HepG2 (cell line): ENCODE data around the gene ALPL. TPM values are rescaled to one million over a fixed set of nuclear protein-coding genes. Genes with fewer than 3 reads are reported as not detected.

ENCODE experiments used
- CTCF ChIP-seq: sonication (generic); formaldehyde crosslinking; IDR thresholded peaks from 2 replicates; pipeline ENCODE4 v1.5.0; 2020; ENCODE audit warnings: mild to moderate bottlenecking, missing genetic modification reagents, moderate library complexity
- ELF3 ChIP-seq: IDR thresholded peaks from 2 replicates; pipeline ENCODE4 v1.6.1; 2016; ENCODE audit warnings: missing genetic modification reagents, missing compliant biosample characterization
- GATAD2A ChIP-seq: IDR thresholded peaks from 2 replicates; pipeline ENCODE4 v1.6.1; 2016
- HNF4A ChIP-seq: sonication (generic); formaldehyde crosslinking; IDR thresholded peaks from 2 replicates; pipeline ENCODE4 v1.4.0; 2020; ENCODE audit warnings: missing genetic modification reagents
- MTA3 ChIP-seq: sonication (generic); formaldehyde crosslinking; IDR thresholded peaks from 2 replicates; pipeline ENCODE4 v1.4.0; 2020; ENCODE audit warnings: missing genetic modification reagents
- NR3C1 ChIP-seq: sonication (generic); formaldehyde crosslinking; IDR thresholded peaks from 2 replicates; pipeline ENCODE4 v1.4.0; 2020; ENCODE audit warnings: missing genetic modification reagents
- RERE ChIP-seq: IDR thresholded peaks from 2 replicates; pipeline ENCODE4 v1.6.1; 2016; ENCODE audit warnings: low read depth, missing genetic modification reagents, missing compliant biosample characterization
- THRA ChIP-seq: sonication (generic); formaldehyde crosslinking; IDR thresholded peaks from 2 replicates; pipeline ENCODE4 v1.4.0; 2020; ENCODE audit warnings: missing genetic modification reagents, borderline replicate concordance
- ZNF281 ChIP-seq: sonication (generic); formaldehyde crosslinking; IDR thresholded peaks from 2 replicates; pipeline ENCODE4 v1.4.0; 2020; ENCODE audit warnings: missing genetic modification reagents, borderline replicate concordance
- ZNF567 ChIP-seq: sonication (generic); formaldehyde crosslinking; IDR thresholded peaks from 2 replicates; pipeline ENCODE4 v1.8.1; 2023; ENCODE audit warnings: mild to moderate bottlenecking, missing genetic modification reagents, borderline replicate concordance
- ZNF660 ChIP-seq: sonication (generic); formaldehyde crosslinking; IDR thresholded peaks from 2 replicates; pipeline ENCODE4 v1.5.1; 2020; ENCODE audit warnings: mild to moderate bottlenecking, low read depth, missing genetic modification reagents, borderline replicate concordance
- ZNF674 ChIP-seq: sonication (generic); formaldehyde crosslinking; IDR thresholded peaks from 2 replicates; pipeline ENCODE4 v1.5.0; 2020; ENCODE audit warnings: low read depth, mild to moderate bottlenecking, missing genetic modification reagents
- polyA plus RNA-seq, 8 experiments: library from polyadenylated mRNA; depleted of rRNA in 3 of 8; stranded (reverse) in 7 of 8; unstranded in 1 of 8; fragments of >200 nt; fragmentation: Illumina TruSeq in 4 of 8; extraction: Trizol in 4 of 8; gene quantifications; 2 replicates each; pipeline versions ENCODE4 v1.2.1 to v1.2.3, GENCODE V29; 2011 to 2016; ENCODE audit warnings: low read depth in 4 of 8, missing spikeins in 1 of 8, mixed read lengths in 1 of 8; ENCODE audit not compliant: insufficient read depth in 1 of 8
- total RNA-seq, 5 experiments: library from RNA; depleted of rRNA; stranded (reverse); fragments of >200 nt; fragmentation: Illumina TruSeq; extraction: Trizol; gene quantifications; 2 replicates each; pipeline ENCODE4 v1.2.3, GENCODE V29; 2016; ENCODE audit warnings: low read depth in 1 of 5

ALPL gene
- total and polyA plus RNA-seq, 2 of the 13 experiments (the other 11 are each of a cell fraction or from before 2014, with no cell fraction given) = 0.12 TPM; not detected in 1

GRCh38 chr1:21573971-21574465 is 64.8 kb downstream of the ALPL start (continued):
- TF ChIP-seq ZNF281 (CRISPR knock-in tag) (no peak), ZNF660 (no peak), RERE (CRISPR knock-in tag) (no peak), GATAD2A (CRISPR knock-in tag) (peak; percentile 17; the same call in 1 of the 2 replicates), ZNF674 (CRISPR knock-in tag) (no peak), ELF3 (no peak), THRA (0 out of 2 replicates have a peak, but pooled peaks have one; percentile 26), CTCF (CRISPR knock-in tag) (peak; percentile 85), MTA3 (CRISPR knock-in tag) (no peak), NR3C1 (CRISPR knock-in tag) (no peak), HNF4A (no peak), ZNF567 (CRISPR knock-in tag) (no peak)
